Activated T-cell treated with anti-CD3 and anti-CD28 coated beads, Interleukin-2, amount 50 U/mL, for 48 hours (primary cell): ENCODE results near the gene CCR4.
"Not testable (repeated sequence)": the region's sequence is repeated elsewhere in the genome, so short reads cannot be mapped to it uniquely, and the experiment has no call there.

Experiments used
- DNase-seq, 2 experiments: peaks; one replicate each; pipeline ENCODE4 v3.0.0-alpha.2; 2020

CCR4 gene

GRCh38 chr3:32951410-32951811 lies at the start of gene CCR4:
CCR4 (plus strand) TSS chr3:32951644; CDS start chr3:32953423, 1,779 bp downstream.
- peak; percentile 70 to 73 for DNase-seq

- peak; percentile 55 to 69 for DNase-seq
Measured at GRCh38 chr3:32902887-32903371, 48.5 kb upstream of the CCR4 start.

- no peak for DNase-seq
Measured at GRCh38 chr3:32903953-32904352, 47.5 kb upstream of the CCR4 start.

- DNase-seq = no peak
Measured at GRCh38 chr3:32909999-32910398, 41.4 kb upstream of the CCR4 start.

GRCh38 chr3:32910954-32911353 lies 40.5 kb upstream of the CCR4 start:
- no peak for DNase-seq

GRCh38 chr3:32912046-32912445 lies 39.4 kb upstream of the CCR4 start:
- DNase-seq = no peak

GRCh38 chr3:32913790-32914446 lies 37.5 kb upstream of the CCR4 start:
- DNase-seq = no peak

- no peak for DNase-seq
Measured at GRCh38 chr3:32919920-32920319, 31.5 kb upstream of the CCR4 start.

GRCh38 chr3:32922078-32922477 lies 29.4 kb upstream of the CCR4 start:
- no peak for DNase-seq

GRCh38 chr3:32930161-32930560 lies 21.3 kb upstream of the CCR4 start:
- no peak for DNase-seq

GRCh38 chr3:32931273-32931672 lies 20.2 kb upstream of the CCR4 start:
- DNase-seq = not testable (repeated sequence)

GRCh38 chr3:32934150-32934742 lies 17.2 kb upstream of the CCR4 start:
- no peak for DNase-seq

GRCh38 chr3:32937331-32937730 lies 14.1 kb upstream of the CCR4 start:
- no peak for DNase-seq

- not testable (repeated sequence) for DNase-seq
Measured at GRCh38 chr3:32939531-32940284, 11.7 kb upstream of the CCR4 start.

GRCh38 chr3:32940726-32941125 lies 10.7 kb upstream of the CCR4 start:
- no peak for DNase-seq

GRCh38 chr3:32945136-32945535 lies 6.3 kb upstream of the CCR4 start:
- DNase-seq = no peak

GRCh38 chr3:32945598-32945997 lies 5.8 kb upstream of the CCR4 start:
- DNase-seq = not testable (repeated sequence)

- DNase-seq = no peak
Measured at GRCh38 chr3:32946973-32947788, 4.3 kb upstream of the CCR4 start.

- DNase-seq = peak; percentile 97 to 99
Measured at GRCh38 chr3:32947789-32948238, 3.6 kb upstream of the CCR4 start.

- DNase-seq = no peak
Measured at GRCh38 chr3:32948625-32949445, 2.6 kb upstream of the CCR4 start.

- DNase-seq = no peak
Measured at GRCh38 chr3:32950516-32950915, 928 bp upstream of the CCR4 start.
